KOPT-K1 (cell line): Measurements from ENCODE around the gene GABRD.

Experiments used
- H3K27ac ChIP-seq: fragments of 200-600 bp; sonication (generic); 2 replicates; pipeline ENCODE4 v1.5.1; 2016; ENCODE audit warnings: antibody characterized with exemption, mild to moderate bottlenecking, low read depth, low read length; ENCODE audit not compliant: poor library complexity, severe bottlenecking
- H3K36me3 ChIP-seq: fragments of 200-600 bp; sonication (generic); 2 replicates; pipeline ENCODE4 v1.5.1; 2017; ENCODE audit warnings: antibody characterized with exemption, mild to moderate bottlenecking, low read length, moderate library complexity; ENCODE audit not compliant: insufficient read depth
- H3K9me3 ChIP-seq: fragments of 200-600 bp; sonication (generic); 2 replicates; pipeline ENCODE4 v1.5.1; 2017; ENCODE audit warnings: antibody characterized with exemption, low read length, mild to moderate bottlenecking; ENCODE audit not compliant: insufficient read depth, poor library complexity, severe bottlenecking

The GABRD gene

GRCh38 chr1:2047749-2048729, 28.9 kb downstream of the GABRD start:
- Histone ChIP-seq H3K36me3 (no peaks in the 10 kb centered on the region), H3K9me3 (no peaks in the 10 kb centered on the region), H3K27ac (no peak overlapping the region)

GRCh38 chr1:2049225-2049717, 30.1 kb downstream of the GABRD start:
- no peaks in the 10 kb centered on the region for H3K9me3 ChIP-seq
- H3K36me3 ChIP-seq, result no peaks in the 10 kb centered on the region
- H3K27ac ChIP-seq, result no peak overlapping the region

- no peak within 1 kb of the TSS for H3K27ac ChIP-seq
- H3K36me3 ChIP-seq, result no peaks in the 10 kb centered on the region
- H3K9me3 ChIP-seq, result no peaks in the 10 kb centered on the region
These were observed 30.7 kb downstream of the GABRD start, which contains the start of gene PRKCZ for GRCh38 chr1:2049718-2050431. PRKCZ (plus strand) TSS chr1:2050411; CDS start chr1:2050631, 220 bp downstream.

- Histone ChIP-seq H3K36me3 (no peaks in the 10 kb centered on the region), H3K27ac (no peak overlapping the region), H3K9me3 (no peaks in the 10 kb centered on the region)
These were observed 31.3 kb downstream of the GABRD start for GRCh38 chr1:2050461-2050792.

- H3K9me3 ChIP-seq, result no peaks in the 10 kb centered on the region
- H3K27ac ChIP-seq, result no peak overlapping the region
- no peaks in the 10 kb centered on the region for H3K36me3 ChIP-seq
These were observed 31.9 kb downstream of the GABRD start for GRCh38 chr1:2050793-2051682.

DNA sequence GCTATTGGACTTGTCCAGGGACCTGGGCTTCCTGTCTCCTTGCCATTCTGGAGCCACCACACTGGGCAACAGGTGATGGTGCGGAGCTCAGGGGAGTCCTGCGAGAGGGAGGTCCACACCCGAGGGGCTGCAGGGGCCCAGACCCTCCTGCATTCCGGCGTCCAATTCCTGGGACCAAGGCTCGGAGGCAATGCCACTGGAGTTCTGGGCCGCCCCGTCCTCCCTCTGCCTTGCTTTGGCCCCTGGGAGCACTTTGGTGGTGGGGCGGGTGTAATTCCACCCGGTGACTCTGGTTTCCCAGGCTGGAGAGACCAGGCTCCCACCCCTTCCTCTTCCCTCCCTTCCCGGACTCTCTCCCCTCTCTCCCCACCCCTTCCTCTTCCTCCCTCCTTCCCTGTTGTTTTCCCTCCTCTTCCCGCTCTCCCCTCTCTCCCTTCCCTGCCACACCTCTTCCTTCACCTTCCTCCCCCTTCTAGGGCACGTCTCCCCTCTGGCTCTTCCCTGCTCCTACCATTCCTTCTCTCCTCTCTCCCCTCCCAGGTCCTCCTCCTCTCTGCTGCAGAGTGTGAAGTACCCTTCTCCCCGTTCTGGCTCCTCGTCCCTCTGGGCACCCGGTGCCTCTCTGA, 33.0 kb downstream of the GABRD start:
- Histone ChIP-seq H3K9me3 (no peaks in the 10 kb centered on the region), H3K27ac (no peak overlapping the region), H3K36me3 (no peaks in the 10 kb centered on the region)

- H3K9me3 ChIP-seq, result no peaks in the 10 kb centered on the region
- H3K27ac ChIP-seq, result no peak overlapping the region
- H3K36me3 ChIP-seq, result no peaks in the 10 kb centered on the region
These were observed 33.6 kb downstream of the GABRD start for GRCh38 chr1:2052756-2053155.

- H3K27ac ChIP-seq, result no peak overlapping the region
- no peaks in the 10 kb centered on the region for H3K36me3 ChIP-seq
- H3K9me3 ChIP-seq, result no peaks in the 10 kb centered on the region
These were observed 34.1 kb downstream of the GABRD start for GRCh38 chr1:2053217-2053616.

DNA sequence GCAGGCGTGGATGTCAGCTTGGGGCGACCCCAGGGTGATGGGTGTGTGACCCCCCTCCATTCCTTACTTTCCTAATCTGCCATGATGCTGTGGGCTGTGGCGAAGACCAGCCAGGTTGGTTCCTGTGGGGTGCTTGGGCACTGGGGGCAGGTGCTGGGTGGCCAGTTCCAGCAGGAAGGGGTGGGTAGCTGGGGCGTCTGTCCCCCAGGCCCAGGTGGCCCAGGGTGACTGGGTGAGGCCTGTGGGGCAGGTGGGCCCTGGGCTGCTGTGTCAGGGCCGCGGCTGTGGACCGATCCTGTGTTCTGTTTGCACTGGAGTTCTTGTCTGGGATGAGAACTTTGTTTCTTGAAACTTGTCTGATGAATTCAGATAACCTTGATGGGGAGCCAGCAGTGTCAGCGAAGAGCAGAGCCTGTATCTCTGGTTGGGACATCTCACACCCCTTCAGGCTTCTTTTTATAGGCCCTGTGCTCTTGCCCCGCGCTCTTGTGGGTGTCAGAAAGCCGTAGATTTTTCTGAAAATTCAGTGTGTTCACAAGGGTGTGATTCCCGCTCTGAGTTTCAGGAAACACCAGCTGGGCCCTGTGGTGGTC, 34.7 kb downstream of the GABRD start:
- Histone ChIP-seq H3K27ac (no peak overlapping the region), H3K9me3 (no peaks in the 10 kb centered on the region), H3K36me3 (no peaks in the 10 kb centered on the region)

DNA sequence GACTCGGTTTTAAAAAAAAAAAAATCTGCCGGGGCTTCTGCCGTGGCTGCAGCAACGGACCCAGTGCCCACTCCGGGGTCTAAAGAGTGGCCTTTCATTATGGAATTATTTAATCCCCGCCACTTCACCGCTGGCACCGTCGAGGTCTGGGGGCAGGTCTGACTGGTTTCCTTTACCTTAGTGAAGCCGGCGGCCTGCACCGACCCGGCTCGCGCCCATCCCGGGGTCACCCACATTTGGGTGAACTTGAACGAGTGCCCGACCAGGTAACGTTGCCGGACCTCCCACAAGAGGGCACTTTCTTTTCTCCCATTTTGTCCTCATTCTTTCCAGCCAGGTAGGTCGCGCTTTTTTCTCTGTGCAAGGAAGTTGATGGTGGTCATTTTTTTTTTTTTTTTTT, 35.4 kb downstream of the GABRD start:
- no peak overlapping the region for H3K27ac ChIP-seq
- no peaks in the 10 kb centered on the region for H3K36me3 ChIP-seq
- H3K9me3 ChIP-seq, result no peaks in the 10 kb centered on the region

GRCh38 chr1:2055911-2056575, 36.9 kb downstream of the GABRD start:
- Histone ChIP-seq H3K27ac (no peak overlapping the region), H3K36me3 (no peaks in the 10 kb centered on the region), H3K9me3 (no peaks in the 10 kb centered on the region)

GRCh38 chr1:2056955-2057590, 37.9 kb downstream of the GABRD start:
- Histone ChIP-seq H3K9me3 (no peaks in the 10 kb centered on the region), H3K36me3 (no peaks in the 10 kb centered on the region), H3K27ac (no peak overlapping the region)

DNA sequence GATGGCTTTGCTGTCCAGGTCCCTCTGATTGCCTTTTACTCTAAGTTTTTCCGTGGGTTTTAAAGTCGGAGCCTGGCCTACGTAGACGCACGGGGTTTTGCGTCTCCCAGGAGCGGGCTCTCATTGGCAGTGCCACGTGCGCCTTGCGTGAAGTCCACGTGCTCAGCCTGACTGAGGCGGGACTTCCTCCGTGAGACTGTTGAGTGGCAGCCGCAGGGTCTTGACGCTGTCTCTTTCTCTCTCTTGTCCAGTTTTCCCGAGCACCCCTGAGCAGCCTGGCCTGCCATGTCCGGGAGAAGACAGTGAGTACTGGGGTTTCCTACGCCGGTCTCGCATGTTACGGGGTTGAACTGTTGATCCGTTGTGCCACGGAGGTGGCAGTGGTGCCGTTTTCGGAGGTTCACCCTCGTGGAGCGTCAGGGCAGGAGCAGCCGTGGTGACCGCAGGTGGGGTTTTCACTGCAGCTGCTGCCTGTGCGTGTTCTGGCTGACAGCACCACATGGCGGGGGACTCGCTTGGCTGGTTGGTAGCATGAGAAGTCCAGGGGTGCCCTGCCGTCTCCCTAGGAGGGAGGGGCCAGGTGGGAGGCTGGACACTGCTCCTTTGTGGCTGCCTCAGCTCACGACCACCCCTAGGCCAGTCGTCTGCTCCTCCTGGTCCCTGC, 40.3 kb downstream of the GABRD start:
- Histone ChIP-seq H3K27ac (no peak overlapping the region), H3K9me3 (peaks cover 2% of the 10 kb centered on the region), H3K36me3 (no peaks in the 10 kb centered on the region)
